Stimulated activated CD4-positive, alpha-beta T cell treated with anti-CD3 and anti-CD28 coated beads, Interleukin-15, amount 100 ng/mL, for 1 hour (primary cell): ENCODE measurements around the gene PGM5.
"Not testable (repeated sequence)": the region's sequence is repeated elsewhere in the genome, so short reads cannot be mapped to it uniquely, and the experiment has no call there.

Source experiments
- DNase-seq, 2 donors: peaks; one replicate each; pipeline ENCODE4 v3.0.0-alpha.2; 2020; ENCODE audit warnings: low read depth in 1 of 2, low spot score in 1 of 2

PGM5 gene

DNA sequence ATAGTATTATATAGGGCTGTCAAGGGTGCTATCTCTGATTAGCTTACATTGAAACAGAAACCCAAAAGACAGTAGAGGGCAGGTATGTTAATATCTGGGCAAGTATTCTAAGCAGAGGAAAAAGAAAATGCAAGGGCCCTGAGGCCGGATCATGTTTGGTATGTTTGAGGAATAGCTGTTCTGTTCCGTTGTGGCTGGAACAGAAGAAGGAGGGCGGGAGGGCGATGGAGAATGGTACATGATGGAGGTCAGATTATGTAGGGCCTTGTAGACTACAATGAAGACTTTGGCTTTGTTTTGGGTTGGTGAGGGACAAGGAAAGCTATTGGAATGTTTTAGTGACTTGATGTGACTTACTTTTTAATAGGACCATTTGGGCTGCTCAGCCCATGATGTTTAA lies 19.4 kb downstream of the PGM5 start:
- DNase-seq: not testable (repeated sequence)

DNA sequence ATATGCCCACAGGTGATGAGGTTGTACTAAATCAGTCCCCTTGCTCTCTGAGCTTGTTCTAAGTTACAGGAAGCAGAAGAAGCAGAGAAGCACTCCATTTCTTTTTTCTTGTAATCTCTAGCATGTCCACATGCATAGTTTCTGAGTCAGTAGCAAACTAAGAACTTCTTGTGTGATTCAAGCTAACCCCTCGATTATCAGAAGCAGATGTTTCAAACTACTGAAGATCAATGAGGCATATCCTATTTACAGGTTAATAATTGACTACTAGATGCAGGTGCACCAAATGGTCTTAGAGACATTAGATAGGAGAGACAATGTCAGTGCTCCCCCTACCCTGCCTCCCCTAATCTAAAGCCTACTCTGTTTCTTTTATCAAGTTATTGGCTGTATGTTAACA lies 21.3 kb downstream of the PGM5 start:
- DNase-seq: not testable (repeated sequence)

DNA sequence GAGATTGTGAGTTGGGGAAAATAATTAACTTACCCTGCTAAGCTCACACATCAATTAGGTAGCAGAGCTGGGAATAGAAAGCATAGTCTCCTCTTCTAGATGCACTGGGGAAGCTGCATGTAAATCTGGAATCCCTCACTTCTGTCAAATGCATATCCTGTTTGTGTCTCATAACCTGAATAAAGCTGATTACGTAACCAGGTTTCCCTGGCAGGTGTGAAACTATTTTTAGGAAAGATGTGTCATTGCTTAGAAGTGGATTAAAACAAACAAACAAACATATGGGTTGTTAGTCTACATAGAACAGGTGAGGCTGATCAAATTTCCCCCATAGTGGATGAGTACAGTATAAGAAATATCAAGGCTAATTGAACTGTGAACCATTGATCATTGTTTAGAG lies 27.5 kb downstream of the PGM5 start:
- not testable (repeated sequence) for DNase-seq

DNA sequence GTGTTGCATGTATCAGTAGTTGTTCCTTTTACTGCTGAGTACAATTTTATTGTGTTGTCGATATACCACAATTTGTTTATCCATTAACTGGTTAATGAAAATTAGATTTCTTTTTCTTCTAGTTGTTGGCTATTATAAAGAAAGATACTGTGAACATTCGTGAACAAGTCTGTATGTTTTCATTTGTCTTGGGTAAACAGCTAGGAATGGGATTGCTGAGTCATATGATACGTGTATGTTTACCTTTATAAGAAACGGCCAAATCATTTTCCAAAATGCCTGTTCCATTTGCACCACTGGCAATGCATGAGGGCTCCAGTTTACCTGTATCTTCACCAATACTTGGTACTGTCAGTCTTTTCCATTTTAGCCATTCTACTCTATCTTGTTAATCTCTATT lies 33.1 kb downstream of the PGM5 start:
- not testable (repeated sequence) for DNase-seq

DNA sequence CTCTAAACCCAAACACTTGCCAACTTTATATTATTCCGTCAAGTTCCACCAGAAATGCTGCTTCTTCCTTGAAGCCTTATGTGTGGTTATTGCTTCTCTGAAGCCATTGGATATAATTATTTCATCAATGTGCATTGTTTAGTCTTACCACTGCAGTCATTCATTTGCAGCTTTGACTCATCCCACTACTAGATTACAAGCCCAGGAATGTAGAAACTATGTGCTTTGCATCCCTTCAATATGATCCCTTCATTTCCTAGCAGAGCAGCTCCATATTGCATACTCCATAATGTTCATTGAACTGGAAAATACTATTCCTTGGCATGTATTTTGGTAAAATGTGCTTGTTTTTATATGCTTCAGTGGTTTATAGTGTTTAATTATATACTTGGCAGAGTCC lies 34.3 kb downstream of the PGM5 start:
- DNase-seq: not testable (repeated sequence)

DNA sequence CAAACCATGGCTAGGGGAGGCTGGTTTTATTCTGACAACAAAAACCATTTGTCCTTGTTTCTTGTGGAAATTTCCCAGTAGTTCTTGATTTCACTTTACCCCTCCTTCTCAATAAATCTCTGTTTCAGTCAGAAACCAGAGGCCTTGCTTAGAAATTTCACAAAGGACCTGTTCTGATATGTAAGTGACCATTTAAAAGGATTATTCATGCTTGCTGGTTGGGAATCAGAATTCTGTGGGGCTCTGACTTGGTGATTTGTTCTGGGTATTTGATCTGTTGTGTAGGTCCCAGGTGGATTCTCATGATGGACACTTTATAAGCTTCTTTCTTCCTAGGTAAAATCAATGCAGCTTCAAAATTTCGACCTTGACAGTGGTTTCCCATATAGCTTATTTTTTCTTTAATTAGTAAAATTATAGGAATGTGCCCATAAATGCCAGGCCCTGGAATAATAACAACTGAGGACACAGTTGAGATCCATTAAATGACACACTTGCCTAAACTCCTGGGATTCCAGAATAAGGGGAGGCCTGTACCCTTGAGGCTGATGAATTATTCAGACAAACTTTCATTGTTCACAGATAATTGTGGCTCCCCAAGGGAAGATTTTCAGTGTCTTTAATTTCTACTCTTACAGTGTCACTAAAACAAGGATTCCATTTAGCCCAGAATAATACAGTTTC lies 40.1 kb downstream of the PGM5 start:
- DNase-seq: not testable (repeated sequence)

DNA sequence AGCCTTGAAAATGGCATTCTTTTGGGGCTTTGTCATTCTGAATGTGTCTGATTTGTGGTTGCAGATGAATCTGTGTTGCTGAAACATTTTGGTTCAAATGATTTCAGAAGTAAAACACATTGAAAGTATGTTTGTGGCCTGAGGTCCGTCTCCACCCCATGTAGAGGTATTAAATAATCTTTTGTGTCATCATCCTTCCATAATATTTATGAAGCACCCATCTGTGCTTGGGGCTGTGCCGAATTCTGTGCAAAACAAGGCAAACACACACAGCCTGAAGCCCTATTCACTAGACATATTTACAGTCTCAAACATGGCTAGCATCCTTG lies 40.6 kb downstream of the PGM5 start:
- DNase-seq: not testable (repeated sequence)

DNA sequence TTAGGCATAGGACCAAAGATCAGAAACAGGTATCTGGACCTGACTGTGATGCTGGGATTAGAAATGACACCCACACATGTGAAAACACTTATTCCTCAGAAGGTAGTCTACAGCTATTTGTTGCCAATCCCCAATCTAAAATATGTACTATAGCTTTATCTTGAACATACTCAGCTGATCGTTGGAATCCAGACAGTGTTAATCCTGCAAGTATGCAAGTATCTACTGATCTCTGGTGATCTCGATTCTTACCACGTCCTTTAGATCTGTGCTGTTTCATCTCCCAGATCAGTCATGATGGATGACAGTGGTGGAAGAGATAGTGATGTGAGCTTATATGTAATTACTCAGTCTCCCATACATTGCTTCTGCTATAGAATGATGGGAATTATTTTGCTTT lies 41.4 kb downstream of the PGM5 start:
- DNase-seq: not testable (repeated sequence)

DNA sequence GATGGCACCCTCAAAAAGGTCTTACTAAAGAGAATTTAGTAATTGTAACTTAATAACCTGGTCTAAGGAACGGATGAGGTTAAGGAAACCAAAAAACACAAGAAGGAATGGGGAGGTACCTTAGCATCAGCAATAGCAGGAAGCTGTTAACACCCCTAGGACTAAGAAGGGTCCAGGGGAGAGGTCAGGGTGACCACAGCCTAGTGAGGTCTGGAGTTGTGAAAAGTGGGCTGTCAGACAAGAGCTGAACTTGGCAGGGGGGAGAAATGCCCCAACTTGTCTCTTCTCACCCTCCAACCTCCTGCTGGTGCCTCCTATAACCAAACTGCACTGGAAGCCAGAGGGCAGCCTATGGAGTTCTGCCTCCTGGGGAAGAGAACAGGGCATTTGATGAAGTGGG lies 41.9 kb downstream of the PGM5 start:
- DNase-seq: not testable (repeated sequence)

DNA sequence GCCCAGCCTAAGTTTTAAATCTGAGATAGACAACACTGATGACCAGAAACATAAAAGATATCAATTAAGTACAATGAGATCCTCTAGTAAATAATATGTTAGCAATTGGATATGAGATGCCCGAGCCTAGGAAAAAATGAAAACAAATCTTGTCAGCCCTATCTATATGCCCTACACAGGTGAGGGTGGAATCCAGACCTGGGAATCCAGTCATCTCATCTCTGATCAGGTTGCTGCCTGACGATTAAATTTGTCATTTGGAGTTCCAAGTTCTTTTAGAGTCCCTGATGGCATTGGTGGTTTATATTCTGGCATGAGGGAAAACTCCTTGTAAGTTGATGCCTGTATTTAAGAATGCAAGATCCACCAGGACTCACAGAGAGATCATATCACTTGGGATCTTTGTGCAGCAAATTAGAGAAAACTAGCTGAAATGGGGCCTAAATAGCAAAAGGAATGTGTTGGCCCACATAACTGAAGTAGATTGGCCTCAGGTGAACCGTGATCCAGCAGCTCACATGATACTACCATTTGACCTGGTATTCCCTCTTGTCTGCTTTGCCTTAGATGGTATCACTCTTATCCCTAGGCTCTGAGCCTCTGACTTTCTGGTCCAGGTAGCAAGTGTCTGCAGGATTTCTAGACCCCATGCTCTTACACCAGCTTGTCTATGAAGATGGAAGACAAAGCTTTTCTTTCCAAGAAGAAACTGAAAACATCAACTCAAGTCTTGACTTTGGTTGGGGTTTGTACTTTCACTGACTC lies 48.2 kb downstream of the PGM5 start:
- DNase-seq: not testable (repeated sequence)

DNA sequence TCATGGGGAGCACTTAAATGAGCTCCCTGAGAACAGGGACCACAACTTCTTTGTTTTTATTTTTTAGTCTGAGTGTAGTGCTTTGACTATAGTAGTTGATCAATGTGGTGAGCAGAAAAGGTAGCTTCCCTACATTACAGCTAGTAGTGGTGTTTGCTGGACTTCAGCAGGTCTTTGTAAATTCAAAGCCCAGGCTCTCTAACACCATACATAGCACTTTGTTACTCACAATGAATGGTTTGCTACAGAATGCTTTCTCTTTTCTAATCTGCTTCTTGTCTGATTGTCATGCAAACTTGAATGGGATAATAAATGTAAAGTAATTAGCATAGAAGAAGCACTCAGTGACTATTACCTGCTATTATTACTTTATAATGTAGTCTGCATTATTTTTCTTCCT lies 55.5 kb downstream of the PGM5 start:
- DNase-seq: not testable (repeated sequence)

DNA sequence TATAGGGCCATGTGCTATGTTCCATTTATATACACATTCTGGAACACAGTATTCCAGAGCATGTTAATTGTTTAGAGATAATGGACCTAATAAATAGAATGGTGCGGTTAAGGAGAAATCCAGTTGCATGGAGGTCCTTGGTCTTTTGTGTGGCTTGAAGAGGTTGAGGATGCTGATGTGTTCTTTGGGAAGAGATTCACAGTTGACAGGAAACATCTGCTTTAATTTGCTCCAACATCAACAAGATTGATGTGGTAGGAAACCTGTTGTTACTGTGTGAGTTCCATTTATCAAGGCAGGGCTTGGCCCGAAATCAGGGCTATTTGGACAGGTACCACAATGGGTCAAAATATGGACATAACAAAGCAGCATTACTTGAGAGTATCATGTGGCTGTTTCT lies 56.3 kb downstream of the PGM5 start:
- DNase-seq: not testable (repeated sequence)

DNA sequence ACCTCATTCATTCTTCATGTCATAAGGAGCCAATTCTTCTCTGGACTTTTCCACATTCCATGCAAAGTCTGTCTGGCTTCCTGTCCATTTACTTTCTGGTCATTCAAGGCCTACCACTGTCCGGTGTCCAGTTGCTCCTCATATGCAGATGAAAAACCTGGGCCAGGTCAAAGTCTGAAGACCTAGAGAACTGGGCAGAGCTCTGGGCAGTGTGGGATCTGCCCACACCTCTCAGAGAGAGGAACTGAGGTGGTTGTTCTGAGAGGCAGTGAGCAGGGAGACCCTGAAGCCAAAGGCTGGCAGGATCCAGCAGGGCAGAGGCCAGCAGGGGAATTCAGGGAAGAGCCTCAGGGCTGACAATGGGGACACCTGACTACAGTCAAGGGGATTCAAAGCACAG lies 58.7 kb downstream of the PGM5 start:
- DNase-seq: not testable (repeated sequence)

DNA sequence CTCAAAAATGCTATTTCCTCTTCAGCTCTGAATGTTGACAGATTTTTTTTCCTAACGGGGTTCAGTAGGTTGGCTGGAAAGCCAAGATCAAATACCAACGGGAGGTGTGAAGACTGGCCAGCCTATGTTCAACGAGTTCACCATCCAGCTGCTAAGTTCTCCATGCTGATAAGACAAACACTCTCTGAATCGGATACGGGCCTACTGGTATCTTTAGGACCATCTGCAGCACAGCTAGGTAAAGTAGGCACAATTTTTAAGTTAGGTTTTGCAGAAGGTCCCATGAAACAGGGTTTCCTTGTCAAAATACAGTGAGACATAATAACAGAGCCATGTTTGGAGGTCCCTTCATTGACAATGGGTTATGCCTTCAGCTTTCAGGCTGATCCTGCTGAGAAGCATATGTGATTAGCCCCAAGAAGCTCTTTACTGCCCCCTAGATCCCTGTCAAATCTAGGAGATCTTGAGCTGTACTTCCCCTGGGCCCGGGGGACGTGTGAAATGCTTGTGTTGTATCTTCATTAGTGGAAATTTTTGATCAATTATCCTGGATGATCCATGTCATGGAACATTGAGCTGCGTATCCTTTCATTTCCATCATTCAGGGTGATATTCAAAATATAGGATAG lies 60.6 kb downstream of the PGM5 start:
- no peak for DNase-seq

DNA sequence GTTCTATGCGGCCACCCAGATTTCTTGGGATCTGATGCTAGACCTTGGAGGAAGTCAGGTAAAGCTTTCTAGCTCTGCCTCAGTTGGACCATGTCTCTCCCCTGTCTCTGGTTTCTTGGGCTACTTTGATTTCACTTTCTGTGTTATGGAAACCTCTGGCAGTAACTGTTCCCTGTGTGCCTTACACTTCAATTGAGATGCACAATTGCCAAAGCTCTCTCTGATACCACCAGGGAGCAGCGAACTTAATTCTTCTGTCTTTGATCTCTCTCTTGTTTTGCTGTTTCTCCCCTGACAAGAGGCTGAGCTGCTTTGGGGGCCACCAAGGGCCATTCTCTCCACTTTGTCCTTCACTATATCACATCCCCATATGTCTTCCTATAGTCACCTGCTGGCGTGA lies 61.4 kb downstream of the PGM5 start:
- DNase-seq: no peak

DNA sequence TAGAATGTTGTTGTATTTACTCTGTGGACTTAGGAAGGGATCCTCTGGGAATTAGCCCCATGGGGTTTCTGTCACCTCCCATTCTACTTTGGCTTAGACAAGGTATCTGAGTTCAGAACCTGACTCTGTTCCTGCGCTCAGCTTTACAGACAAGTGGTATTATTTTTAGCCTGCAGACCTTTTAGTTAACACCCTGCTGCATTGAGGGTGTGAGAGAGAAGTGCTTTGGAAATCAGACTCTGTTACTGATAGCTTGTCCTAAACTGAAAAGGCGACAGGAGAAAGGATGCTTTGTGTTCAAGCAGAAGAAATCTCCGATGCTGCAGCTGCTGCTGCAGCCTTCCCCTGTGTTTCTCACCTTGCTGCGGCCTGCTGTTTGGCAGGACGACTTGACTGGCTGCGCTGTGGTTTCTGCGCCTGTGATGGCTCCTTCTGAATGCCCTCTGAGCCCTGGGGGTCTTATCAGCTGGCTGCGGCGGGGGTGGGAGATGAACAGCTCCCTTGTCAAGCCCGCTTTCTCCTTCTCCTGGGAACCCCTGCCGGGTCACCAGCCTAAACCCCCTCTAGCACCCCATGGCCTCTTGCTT lies 61.9 kb downstream of the PGM5 start:
- DNase-seq: no peak

DNA sequence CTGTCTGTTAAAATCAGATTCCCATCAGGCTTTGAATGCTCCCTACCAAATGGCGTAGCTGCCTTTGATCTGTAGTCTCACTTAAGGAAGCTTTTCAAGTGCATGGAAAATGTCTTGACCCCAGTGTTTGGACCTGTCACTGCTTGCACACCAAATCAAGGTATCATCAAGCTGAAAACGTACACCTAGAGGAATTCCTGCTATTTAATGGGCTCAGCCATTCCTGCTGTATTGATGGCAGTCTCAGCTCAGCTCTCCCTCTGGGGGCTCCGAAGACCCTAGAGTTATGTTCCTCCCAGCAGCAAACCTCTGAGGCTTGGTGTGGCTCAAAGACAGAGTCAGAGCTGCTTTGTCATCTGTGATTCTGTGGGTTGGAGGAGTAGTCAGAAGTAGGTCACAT lies 63.5 kb downstream of the PGM5 start:
- no peak for DNase-seq

DNA sequence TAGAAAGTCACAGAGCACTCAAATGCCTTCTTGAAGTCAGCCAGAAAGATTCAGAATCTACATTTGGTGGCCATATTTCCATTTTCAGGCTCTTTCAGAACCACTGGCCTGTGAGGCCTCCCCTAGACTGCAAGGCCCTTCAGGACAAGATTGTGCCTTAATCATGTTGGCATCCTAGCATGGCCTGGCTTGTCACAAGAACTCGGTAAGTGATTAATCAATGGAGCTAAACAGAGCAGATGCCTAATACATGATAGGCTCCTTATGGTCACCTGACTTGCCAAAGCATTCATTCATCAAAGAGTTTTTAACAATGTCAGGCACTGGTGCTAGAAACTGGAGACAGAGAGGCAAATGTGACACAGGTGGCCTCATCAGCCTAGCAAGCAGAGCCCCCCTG lies 70.3 kb downstream of the PGM5 start:
- no peak for DNase-seq

DNA sequence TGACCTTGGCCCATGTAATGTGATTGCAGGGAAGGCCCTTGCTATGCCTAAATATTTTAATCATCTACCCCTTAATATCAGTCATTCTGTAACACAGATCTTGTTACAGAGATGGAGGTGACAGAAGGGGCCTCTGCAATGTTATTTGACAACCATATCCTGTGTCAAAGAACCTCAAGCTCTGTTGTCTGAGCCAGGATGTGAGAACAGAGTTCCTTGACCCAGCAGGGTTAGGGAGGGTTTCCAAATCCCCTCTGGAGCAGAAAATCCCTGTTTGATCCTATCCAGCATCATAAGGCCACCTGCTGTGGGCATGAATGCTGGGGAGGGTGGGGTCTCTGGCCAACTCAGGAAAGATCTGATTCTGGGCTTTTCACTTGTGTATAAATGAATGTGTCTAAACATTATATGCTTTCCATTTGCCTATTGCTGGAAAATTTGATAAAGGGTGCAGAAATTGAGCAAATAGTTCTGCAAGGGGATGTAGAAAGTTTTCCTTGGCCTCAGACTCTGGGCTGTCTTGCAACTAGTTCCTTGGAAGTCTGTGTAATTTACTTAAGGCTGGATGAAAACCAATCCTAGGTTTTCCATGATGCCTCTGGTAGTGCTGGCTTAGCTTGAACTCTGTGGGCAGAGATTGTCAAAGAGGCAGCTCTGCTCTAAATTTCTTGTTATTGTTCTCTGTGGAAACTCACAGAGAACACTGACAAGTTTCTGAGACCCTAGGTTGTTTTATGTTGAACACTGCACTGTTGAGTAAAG lies 71.0 kb downstream of the PGM5 start:
- DNase-seq: no peak

DNA sequence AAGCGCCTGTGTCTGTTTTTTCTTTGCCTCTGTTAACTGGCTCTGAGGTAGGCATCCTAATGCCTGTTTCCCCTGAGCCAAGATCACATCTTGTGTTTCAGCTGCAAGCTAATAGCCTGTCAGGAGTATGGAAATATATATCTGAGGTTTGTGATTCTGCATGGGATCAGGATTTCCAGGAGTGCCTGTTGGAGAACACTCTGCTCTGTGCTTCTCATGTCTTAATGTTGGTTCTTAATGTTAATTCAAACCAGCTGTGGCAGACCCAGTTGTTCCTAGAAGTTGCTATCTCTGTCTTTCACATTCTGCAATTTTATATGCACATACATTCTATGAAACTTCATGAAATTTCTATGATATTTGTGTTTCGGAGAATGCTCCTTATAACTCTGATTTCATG lies 72.1 kb downstream of the PGM5 start:
- DNase-seq: no peak

DNA sequence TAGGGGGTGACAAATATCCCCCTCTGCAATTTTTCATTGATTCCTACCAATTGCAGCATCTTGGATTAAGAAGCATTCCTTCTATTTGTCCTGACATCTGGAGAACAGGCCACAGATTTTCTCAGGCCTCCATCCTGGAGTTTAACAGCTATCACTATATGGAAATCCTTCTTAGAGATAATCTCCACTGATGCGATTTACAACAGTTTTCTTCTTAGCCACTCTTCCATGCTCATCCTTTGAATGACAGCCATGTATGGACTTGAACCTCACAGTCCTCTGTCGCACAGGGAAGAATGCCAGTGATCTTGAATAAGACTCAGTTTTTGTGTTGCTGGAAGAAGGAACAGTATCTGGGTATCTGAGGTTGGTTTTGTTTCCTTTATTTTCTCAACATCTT lies 73.2 kb downstream of the PGM5 start:
- no peak for DNase-seq
